ENCODE data around the gene UBE2E2.

UBE2E2 gene

DNA sequence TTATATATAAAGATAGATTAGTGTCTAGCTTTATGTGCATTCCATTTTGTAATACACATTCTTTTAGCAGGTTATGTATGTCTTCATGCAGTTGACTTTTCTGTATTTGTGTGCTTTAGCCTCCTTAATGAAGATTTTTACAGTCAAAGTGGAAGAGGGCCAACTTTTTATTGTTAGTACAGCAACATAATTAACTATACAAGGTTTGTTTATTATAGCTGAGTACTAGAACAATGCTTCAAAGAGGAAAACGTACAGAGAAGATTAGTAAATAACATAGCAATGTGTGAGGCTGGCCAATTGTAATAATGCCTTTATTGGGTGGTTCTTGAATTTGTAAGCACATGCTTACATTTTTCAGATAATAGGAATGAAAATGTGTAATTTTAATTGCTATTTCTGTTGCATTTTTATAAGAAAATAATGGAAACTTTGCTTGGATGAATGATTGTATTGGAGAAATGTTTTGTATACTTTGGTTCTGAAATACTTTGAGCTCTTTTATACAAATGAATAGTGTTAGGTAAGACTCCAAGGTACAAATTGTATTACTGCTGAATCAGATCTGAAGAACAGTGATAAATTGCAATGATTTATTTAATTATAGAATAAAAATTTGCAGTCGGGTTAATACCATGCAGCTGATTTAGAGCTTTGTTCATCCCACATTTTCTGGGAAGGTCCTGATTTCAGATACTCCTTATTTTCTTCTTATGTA lies 41.4 kb downstream of the UBE2E2 start:
- no peak for DNase-seq (ENCODE audit: insufficient read length)
- FAIRE-seq, result no peak
- no peak for TF ChIP-seq POLR2A (IDR thresholded peaks at IDR 0.05; ENCODE audit: low read depth, low read length)
- TF ChIP-seq TAF1 (IDR thresholded peaks at IDR 0.05; ENCODE audit: borderline replicate concordance, low read depth, low read length), result no peak
- no peak for TF ChIP-seq POLR2AphosphoS5 (IDR thresholded peaks at IDR 0.05; ENCODE audit: low read depth, low read length)

DNA sequence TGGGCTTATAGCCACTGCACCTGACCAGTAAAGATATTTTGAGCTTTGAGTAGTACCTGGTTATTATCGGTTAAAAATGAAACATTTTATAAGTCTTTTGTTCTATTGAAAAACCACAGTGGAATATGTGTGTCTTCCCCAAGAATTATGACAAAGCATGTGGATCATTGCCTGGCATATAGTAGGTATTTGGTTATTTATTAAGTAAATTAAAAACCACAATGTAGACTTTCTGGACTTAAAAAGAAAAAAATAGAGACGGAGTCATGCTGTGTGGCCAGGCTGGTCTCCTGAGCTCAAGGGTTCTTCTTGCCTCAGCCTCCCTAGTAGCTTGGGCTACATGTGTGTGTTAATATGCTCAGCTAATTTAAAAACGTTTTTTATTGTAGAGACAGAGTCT lies 43.5 kb downstream of the UBE2E2 start:
- DNase-seq (ENCODE audit: insufficient read length), result no peak
- TF ChIP-seq TAF1 (IDR thresholded peaks at IDR 0.05; ENCODE audit: borderline replicate concordance, low read depth, low read length) (no peak), POLR2A (IDR thresholded peaks at IDR 0.05; ENCODE audit: low read depth, low read length) (no peak), POLR2AphosphoS5 (IDR thresholded peaks at IDR 0.05; ENCODE audit: low read depth, low read length) (no peak)
- no peak for FAIRE-seq

DNA sequence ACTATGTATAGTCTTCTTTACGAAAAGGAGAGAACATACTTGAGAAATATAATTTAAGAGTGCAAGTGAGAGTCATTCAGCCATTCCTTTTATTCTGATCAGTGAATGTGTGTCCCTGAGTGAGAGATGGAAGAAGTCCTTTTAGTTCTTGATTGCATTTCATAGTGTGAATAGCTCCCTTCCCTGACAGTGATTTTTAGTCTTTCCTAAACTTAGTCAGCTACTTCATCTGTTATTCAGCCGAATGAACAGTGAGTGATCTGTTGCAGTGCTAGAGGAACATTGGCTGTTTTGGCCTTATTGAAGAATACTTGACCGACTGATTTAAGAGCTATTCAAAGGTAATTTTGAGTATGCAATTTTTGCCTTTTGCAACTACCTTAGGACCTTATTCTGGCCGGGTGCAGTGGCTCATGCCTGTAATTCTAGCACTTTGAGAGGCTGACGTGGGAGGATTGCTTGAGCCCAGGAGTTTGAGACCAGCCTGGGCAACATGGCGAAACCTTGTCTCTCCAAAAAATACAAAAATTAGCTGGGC lies 45.5 kb downstream of the UBE2E2 start:
- DNase-seq (ENCODE audit: insufficient read length), result no peak
- TF ChIP-seq POLR2AphosphoS5 (IDR thresholded peaks at IDR 0.05; ENCODE audit: low read depth, low read length), result no peak
- TF ChIP-seq POLR2A (IDR thresholded peaks at IDR 0.05; ENCODE audit: low read depth, low read length), result no peak
- TF ChIP-seq TAF1 (IDR thresholded peaks at IDR 0.05; ENCODE audit: borderline replicate concordance, low read depth, low read length), result no peak
- FAIRE-seq, result peak; percentile 24

DNA sequence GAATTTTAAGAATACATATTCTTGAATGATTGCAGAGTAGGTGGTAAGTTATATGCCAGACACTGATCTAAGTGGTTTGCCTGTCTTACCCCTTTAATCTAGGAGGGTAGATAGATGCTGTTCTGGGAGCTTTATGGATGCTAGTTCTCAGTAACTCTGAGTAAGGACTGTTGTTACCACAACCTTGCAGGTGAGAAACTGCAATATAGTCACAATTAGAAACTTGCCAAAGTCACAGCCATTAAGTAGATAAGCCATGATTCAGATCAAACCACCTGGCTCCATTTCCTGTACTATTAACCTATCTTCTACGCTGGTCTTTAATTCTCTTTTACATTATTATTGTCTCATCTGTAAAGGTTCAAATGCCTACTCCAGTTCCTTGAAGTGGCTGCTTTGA lies 46.8 kb downstream of the UBE2E2 start:
- FAIRE-seq, result no peak
- TF ChIP-seq POLR2A (IDR thresholded peaks at IDR 0.05; ENCODE audit: low read depth, low read length), result no peak
- DNase-seq (ENCODE audit: insufficient read length), result no peak

DNA sequence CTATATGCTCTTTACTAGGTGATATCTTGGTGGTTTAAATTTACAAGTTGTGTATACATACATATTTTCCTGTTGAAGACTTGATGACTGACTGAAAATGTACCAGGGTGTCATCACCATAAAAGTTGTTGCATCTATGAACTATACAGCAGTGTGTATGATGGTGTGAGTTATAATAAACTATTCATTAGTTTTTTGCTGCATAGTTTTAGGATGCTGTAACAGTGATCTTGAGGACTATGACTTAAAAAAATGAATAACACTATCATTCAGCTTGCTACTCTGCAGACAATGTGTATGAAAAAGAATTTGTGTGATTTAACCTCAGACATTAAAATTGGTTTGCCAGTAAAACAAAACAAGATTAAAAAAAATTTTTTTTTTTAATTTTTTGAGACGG lies 49.0 kb downstream of the UBE2E2 start:
- no peak for DNase-seq (ENCODE audit: insufficient read length)
- no peak for TF ChIP-seq TAF1 (IDR thresholded peaks at IDR 0.05; ENCODE audit: borderline replicate concordance, low read depth, low read length)
- FAIRE-seq, result no peak

DNA sequence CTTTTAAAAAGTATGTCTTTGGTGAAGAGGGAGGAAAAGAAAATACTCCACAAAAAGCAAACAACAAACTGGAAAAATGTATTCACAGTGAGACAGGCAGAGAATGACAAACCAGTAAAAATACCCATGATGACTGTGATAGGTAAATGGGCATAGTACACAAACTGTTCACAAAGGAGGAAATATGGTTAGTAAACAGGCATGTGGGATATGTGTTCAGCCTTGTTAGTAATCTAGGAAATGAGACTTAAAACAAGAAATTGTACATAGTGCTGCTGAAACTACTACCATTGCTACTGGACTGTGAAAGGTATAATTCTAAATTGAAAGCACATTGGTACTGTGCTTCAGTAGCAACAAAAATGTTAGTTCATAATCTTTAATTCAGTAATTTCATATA lies 50.1 kb downstream of the UBE2E2 start:
- FAIRE-seq (peak; percentile 67), DNase-seq (ENCODE audit: insufficient read length) (no peak)
- TF ChIP-seq TAF1 (IDR thresholded peaks at IDR 0.05; ENCODE audit: borderline replicate concordance, low read depth, low read length), result no peak

DNA sequence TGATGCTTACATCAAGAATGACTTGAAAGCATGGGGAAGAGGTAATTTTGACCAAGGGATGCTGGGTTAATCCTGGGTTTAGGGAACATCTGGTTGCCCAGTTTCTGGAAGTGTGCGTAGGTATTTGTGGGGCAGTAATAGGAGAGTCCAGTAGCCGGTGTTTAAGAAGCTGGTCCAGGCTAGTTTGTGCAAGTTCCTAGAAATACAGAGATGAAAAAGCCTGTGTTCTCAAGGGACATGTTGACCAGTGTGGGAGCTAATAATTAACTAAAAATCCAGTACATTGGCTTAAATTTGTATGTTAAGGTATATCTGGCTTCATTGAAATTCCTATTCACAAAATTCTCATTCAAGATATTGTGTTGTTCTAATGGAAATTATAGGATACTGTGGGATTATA lies 51.2 kb downstream of the UBE2E2 start:
- DNase-seq (ENCODE audit: insufficient read length), result no peak
- no peak for FAIRE-seq
- TF ChIP-seq POLR2A (IDR thresholded peaks at IDR 0.05; ENCODE audit: low read depth, low read length) (no peak), TAF1 (IDR thresholded peaks at IDR 0.05; ENCODE audit: borderline replicate concordance, low read depth, low read length) (no peak), POLR2AphosphoS5 (IDR thresholded peaks at IDR 0.05; ENCODE audit: low read depth, low read length) (no peak)

DNA sequence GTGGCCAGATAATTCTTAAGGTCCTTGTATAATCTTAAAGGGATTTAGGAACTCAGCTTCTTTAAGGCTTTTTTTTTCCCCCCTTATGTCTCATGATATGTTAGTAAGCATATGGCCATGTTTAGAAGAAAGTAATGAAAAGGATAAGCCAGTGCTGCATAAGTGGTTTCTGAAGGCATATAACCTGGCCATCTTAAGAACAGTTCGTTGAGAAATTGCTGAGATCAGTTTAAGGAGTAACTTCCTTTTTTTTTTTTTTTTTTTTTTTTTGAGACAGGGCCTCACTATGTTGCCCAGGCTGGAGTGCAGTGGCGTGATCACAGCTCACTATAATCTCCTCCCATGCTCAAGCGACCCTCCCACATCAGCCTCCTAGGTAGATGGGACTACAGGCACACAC lies 51.7 kb downstream of the UBE2E2 start:
- TF ChIP-seq POLR2A (IDR thresholded peaks at IDR 0.05; ENCODE audit: low read depth, low read length) (no peak), POLR2AphosphoS5 (IDR thresholded peaks at IDR 0.05; ENCODE audit: low read depth, low read length) (no peak)
- FAIRE-seq (no peak), DNase-seq (ENCODE audit: insufficient read length) (no peak)

DNA sequence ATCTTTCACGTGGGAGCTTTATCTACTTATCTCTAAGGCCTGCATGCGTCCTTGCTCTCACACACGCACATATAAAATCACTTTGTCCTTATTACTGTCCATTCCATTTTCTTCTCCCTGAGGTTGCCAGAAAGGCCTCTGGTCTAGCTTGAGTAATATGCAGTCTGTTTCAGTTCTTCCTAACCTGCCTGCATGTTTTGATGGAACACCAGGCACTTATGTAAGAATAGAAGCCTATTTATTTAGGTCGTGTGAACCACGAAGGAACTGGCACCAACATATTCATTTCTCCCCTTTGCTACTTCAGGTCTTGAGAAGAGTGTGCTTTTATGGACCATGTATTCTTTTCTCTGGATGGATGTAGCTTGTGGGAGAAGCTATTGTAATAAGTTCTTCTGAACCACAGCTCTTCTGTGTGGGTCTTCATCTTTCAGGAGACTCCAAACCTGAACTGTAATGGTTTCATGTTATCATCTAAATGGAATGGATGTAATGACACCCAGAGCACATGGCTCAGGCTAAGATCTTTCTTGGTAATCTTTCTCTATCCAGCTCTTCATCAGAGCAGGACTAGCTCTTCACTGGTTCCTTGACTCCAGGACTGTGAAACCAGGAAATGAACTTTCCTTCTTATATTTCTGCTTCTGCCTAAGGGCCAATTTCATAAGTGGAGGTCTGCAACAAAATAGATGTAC lies 53.8 kb downstream of the UBE2E2 start:
- TF ChIP-seq POLR2A (IDR thresholded peaks at IDR 0.05; ENCODE audit: low read depth, low read length) (no peak), POLR2AphosphoS5 (IDR thresholded peaks at IDR 0.05; ENCODE audit: low read depth, low read length) (no peak), TAF1 (IDR thresholded peaks at IDR 0.05; ENCODE audit: borderline replicate concordance, low read depth, low read length) (no peak)
- FAIRE-seq (peak; percentile 58), DNase-seq (ENCODE audit: insufficient read length) (no peak)

DNA sequence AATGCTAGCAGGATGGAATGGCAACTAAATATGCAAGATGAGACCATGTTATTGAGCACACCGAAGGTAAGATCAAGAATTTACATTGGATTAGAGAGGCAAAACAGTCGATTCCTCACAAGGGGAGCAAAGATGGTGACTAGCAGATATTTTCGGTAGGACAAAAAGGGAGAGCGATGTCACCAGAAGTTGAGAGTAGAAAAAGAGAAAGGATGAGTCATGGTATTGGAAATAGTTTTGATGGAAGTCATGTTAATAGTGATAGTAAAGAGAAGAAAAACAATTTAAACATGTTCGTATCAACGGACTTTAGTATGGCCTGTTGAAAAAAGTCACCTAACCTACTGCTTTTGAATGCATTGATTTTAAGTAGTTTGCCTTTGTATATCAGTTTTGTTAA lies 55.0 kb downstream of the UBE2E2 start:
- FAIRE-seq, result peak; percentile 50
- TF ChIP-seq POLR2A (IDR thresholded peaks at IDR 0.05; ENCODE audit: low read depth, low read length) (no peak), POLR2AphosphoS5 (IDR thresholded peaks at IDR 0.05; ENCODE audit: low read depth, low read length) (no peak), TAF1 (IDR thresholded peaks at IDR 0.05; ENCODE audit: borderline replicate concordance, low read depth, low read length) (no peak)
- no peak for DNase-seq (ENCODE audit: insufficient read length)

DNA sequence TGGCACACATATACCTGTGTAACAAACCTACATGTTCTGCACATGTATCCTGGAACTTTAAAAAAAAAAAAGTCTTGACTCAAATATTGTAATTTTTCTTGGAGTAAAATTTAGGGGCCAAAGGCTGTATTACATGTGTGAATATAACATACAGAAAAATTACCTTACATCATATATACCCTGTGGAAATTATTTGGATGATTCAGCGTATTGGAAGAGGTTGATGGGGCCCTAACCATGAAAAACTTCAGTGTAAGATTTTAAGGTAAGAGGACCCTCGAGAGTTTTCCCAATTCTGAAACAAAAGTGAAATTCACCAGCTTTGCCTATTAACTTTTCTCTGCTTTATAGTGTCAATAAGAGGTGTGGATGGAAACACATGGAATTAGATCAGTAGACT lies 56.4 kb downstream of the UBE2E2 start:
- FAIRE-seq (no peak), DNase-seq (ENCODE audit: insufficient read length) (no peak)
- no peak for TF ChIP-seq POLR2AphosphoS5 (IDR thresholded peaks at IDR 0.05; ENCODE audit: low read depth, low read length)
- no peak for TF ChIP-seq POLR2A (IDR thresholded peaks at IDR 0.05; ENCODE audit: low read depth, low read length)
- TF ChIP-seq TAF1 (IDR thresholded peaks at IDR 0.05; ENCODE audit: borderline replicate concordance, low read depth, low read length), result no peak

DNA sequence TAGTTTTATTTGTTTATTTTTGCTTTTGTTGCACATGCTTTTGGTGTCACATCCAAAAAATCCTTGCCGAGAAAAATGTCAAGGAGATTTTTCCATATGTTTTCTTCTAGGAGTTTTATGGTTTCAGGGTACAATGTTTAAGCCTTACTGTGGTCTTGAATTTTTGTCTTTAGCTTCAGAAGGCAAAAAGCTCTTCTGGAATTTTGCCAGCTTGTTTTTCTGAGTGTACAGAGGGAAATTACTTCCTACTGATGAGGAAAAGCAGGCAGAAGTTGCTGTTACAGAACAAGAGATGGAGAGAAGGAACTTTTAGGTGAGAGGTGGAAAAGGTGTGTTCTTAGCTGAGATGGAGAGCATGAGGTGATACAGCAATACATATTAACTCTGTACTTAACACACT lies 59.6 kb downstream of the UBE2E2 start:
- FAIRE-seq, result no peak
- no peak for DNase-seq (ENCODE audit: insufficient read length)
- no peak for TF ChIP-seq POLR2A (IDR thresholded peaks at IDR 0.05; ENCODE audit: low read depth, low read length)
- TF ChIP-seq TAF1 (IDR thresholded peaks at IDR 0.05; ENCODE audit: borderline replicate concordance, low read depth, low read length), result no peak
- no peak for TF ChIP-seq POLR2AphosphoS5 (IDR thresholded peaks at IDR 0.05; ENCODE audit: low read depth, low read length)
